IMR-90 (cell line): ENCODE measurements around the gene KDM3B. TPM values are rescaled to one million over a fixed set of nuclear protein-coding genes. Genes with fewer than 3 reads are reported as not detected.

Source experiments
- ATAC-seq: fragments of 200-7000 bp; cut with Tn5 transposase; 2 replicates; pipeline ENCODE4 v1.9.1; 2020; ENCODE audit warnings: low read depth, mild to moderate bottlenecking, moderate library complexity
- BruUV-seq: library from RNA; stranded (reverse); fragments of 400-500 nt; replicated peaks from 2 replicates; lab custom pipeline; 2021; lab: Mats Ljungman, UMichigan
- CTCF ChIA-PET: fragments of 300-600 bp; formaldehyde crosslinking; extraction: SDS; loops from one replicate; lab custom pipeline; 2021; ENCODE audit warnings: antibody characterized with exemption; lab: Yijun Ruan, JAX
- POLR2A ChIA-PET: fragments of 300-600 bp; sonication (Branson Sonifier 250); formaldehyde crosslinking; loops from one replicate; lab custom pipeline; 2022; ENCODE audit warnings: antibody characterized with exemption; ENCODE audit not compliant: unreplicated experiment; lab: Charles Lee
- DNase-seq: peaks from one replicate; pipeline ENCODE4 v3.0.0; 2013
- H2AFZ ChIP-seq: replicated peaks from 2 replicates; pipeline ENCODE3; 2013; ENCODE audit warnings: low read length, mild to moderate bottlenecking; ENCODE audit not compliant: poor library complexity
- H2AK5ac ChIP-seq: 2 replicates; pipeline ENCODE4 v1.6.1; 2013; ENCODE audit warnings: low read depth, low read length, inconsistent platforms
- H2AK9ac ChIP-seq: replicated peaks from 2 replicates; pipeline ENCODE3; 2013; ENCODE audit warnings: mild to moderate bottlenecking, low read depth, low read length, moderate library complexity; ENCODE audit not compliant: poor library complexity
- H2BK120ac ChIP-seq: 2 replicates; pipeline ENCODE4 v1.6.1; 2013; ENCODE audit warnings: low read depth, low read length, inconsistent platforms
- H2BK15ac ChIP-seq: 3 replicates; pipeline ENCODE4 v1.6.1; 2013; ENCODE audit warnings: low read depth, low read length, inconsistent platforms
- H2BK20ac ChIP-seq: 2 replicates; pipeline ENCODE4 v1.6.1; 2013; ENCODE audit warnings: low read depth, mild to moderate bottlenecking, inconsistent platforms, low read length, moderate library complexity
- H2BK5ac ChIP-seq: 2 replicates; pipeline ENCODE4 v1.6.1; 2013; ENCODE audit warnings: mild to moderate bottlenecking, low read depth, low read length, inconsistent platforms; ENCODE audit not compliant: poor library complexity, severe bottlenecking
- H3K14ac ChIP-seq: replicated peaks from 2 replicates; pipeline ENCODE4 v1.6.1; 2013; ENCODE audit warnings: low read depth, low read length, inconsistent platforms
- H3K18ac ChIP-seq: 2 replicates; pipeline ENCODE4 v1.6.1; 2013; ENCODE audit warnings: low read depth, low read length, control low read depth
- H3K23ac ChIP-seq: 2 replicates; pipeline ENCODE4 v1.6.1; 2013; ENCODE audit warnings: low read depth, low read length, inconsistent platforms
- H3K27ac ChIP-seq: 2 replicates; pipeline ENCODE4 v1.5.1; 2013; ENCODE audit warnings: mild to moderate bottlenecking, control low read depth, low read length; ENCODE audit not compliant: insufficient read depth
- H3K27me3 ChIP-seq: 2 replicates; pipeline ENCODE4 v1.6.1; 2013; ENCODE audit warnings: low read length; ENCODE audit not compliant: control insufficient read depth, insufficient read depth
- H3K36me3 ChIP-seq: 2 replicates; pipeline ENCODE4 v1.6.1; 2013; ENCODE audit warnings: low read length, mixed read lengths; ENCODE audit not compliant: control insufficient read depth, insufficient read depth
- H3K4ac ChIP-seq: 2 replicates; pipeline ENCODE4 v1.6.1; 2013; ENCODE audit warnings: low read depth, low read length, inconsistent platforms
- H3K4me1 ChIP-seq: 2 replicates; pipeline ENCODE4 v1.6.1; 2013; ENCODE audit warnings: low read length, mixed read lengths; ENCODE audit not compliant: control insufficient read depth, insufficient read depth
- H3K4me2 ChIP-seq: 2 replicates; pipeline ENCODE4 v1.6.1; 2013; ENCODE audit warnings: low read depth, mild to moderate bottlenecking, control low read depth, low read length, moderate library complexity
- H3K4me3 ChIP-seq: 2 replicates; pipeline ENCODE4 v1.5.1; 2013; ENCODE audit warnings: low read depth, mild to moderate bottlenecking, control low read depth, low read length, moderate library complexity; ENCODE audit not compliant: insufficient read depth
- H3K56ac ChIP-seq: 2 replicates; pipeline ENCODE4 v1.6.1; 2013; ENCODE audit warnings: low read length, inconsistent platforms; ENCODE audit not compliant: insufficient read depth; ENCODE audit errors: extremely low read depth
- H3K79me1 ChIP-seq, 2 experiments: 2 replicates each; pipeline ENCODE4 v1.6.1; 2013; ENCODE audit warnings: low read length in 2 of 2, inconsistent platforms in 1 of 2, low read depth in 1 of 2
- H3K9ac ChIP-seq: 2 replicates; pipeline ENCODE4 v1.6.1; 2013; ENCODE audit warnings: low read depth, low read length, control low read depth
- H3K9me1 ChIP-seq: 2 replicates; pipeline ENCODE4 v1.6.1; 2013; ENCODE audit warnings: low read length, inconsistent platforms; ENCODE audit not compliant: insufficient read depth
- H3K9me3 ChIP-seq: 2 replicates; pipeline ENCODE4 v1.6.1; 2013; ENCODE audit warnings: low read length; ENCODE audit not compliant: control insufficient read depth, insufficient read depth
- H4K20me1 ChIP-seq: 2 replicates; pipeline ENCODE4 v1.6.1; 2013; ENCODE audit warnings: low read length, inconsistent platforms; ENCODE audit not compliant: insufficient read depth
- H4K5ac ChIP-seq: 2 replicates; pipeline ENCODE4 v1.6.1; 2013; ENCODE audit warnings: mild to moderate bottlenecking, low read depth, low read length, control low read depth
- H4K8ac ChIP-seq, 2 experiments: 2 replicates each; pipeline ENCODE4 v1.6.1; 2013; ENCODE audit warnings: low read depth in 2 of 2, low read length in 2 of 2, control low read depth in 1 of 2, inconsistent platforms in 1 of 2
- H4K91ac ChIP-seq: 2 replicates; pipeline ENCODE4 v1.6.1; 2013; ENCODE audit warnings: low read depth, low read length, inconsistent platforms; ENCODE audit not compliant: insufficient read depth
- CHD1 ChIP-seq: IDR thresholded peaks from 2 replicates; pipeline ENCODE4 v1.6.1; 2012; ENCODE audit warnings: low read depth, low read length, improper control_type of control experiment
- CTCF ChIP-seq: conservative IDR thresholded peaks from 2 replicates; pipeline ENCODE4 v1.5.1; 2012; ENCODE audit warnings: mild to moderate bottlenecking, low read depth, low read length, improper control_type of control experiment
- WGBS, 2 experiments: methylation state at CpG; one replicate each; pipeline versions ENCODE4 v1.1.5 to v1.1.7; 2013; ENCODE audit warnings: missing lambda C conversion rate in 2 of 2; ENCODE audit not compliant: insufficient read length in 1 of 2; ENCODE audit errors: extremely low coverage in 2 of 2; 5-methylcytosine and 5-hydroxymethylcytosine counted together
- dilution Hi-C: fragments of 300-500 bp; cut with HindIII; formaldehyde crosslinking; loops from one replicate; pipeline ENCODE4 v1.14.3; 2018; ENCODE audit warnings: low sequenced_read_pairs; ENCODE audit not compliant: unreplicated experiment
- in situ Hi-C: fragments of 300-500 bp; cut with MboI; formaldehyde crosslinking; loops from 3 replicates; pipeline ENCODE4 v1.14.3; 2019; ENCODE audit warnings: low sequenced_read_pairs, inconsistent platforms, mixed read lengths
- intact Hi-C: fragments of 100-400 bp; cut with micrococcal nuclease; formaldehyde crosslinking; loops from 2 replicates; pipeline ENCODE4 v1.10.0; 2022
- polyA plus RNA-seq, 3 experiments: library from polyadenylated mRNA; depleted of rRNA; stranded (reverse); fragments of >200 nt; gene quantifications; 2 replicates each; pipeline ENCODE4 v1.2.3, GENCODE V29; 2012; ENCODE audit warnings: low replicate concordance in 1 of 3
- total RNA-seq: library from RNA; depleted of rRNA; stranded (reverse); fragments of >200 nt; gene quantifications from 2 replicates; pipeline ENCODE4 v1.2.3, GENCODE V29; 2012

Gene KDM3B
- total and polyA plus RNA-seq, 2 of the 4 experiments (the other 2 are of a cell fraction): 19.4 to 35.8 TPM

GRCh38 chr5:138467711-138468132, 115.2 kb downstream of the KDM3B start:
- POLR2A ChIA-PET: no interaction called here
- BruUV-seq: TSS peak; percentile 44
- intact Hi-C loops (no loop called here), in situ Hi-C loops (no loop called here), dilution Hi-C loops (no loop called here)
- Histone ChIP-seq H3K4ac (no peak overlapping the region), H2AK5ac (no peak overlapping the region), H3K4me2 (peak overlapping the region; percentile 75), H4K5ac (no peak overlapping the region), H3K9me1 (peaks cover 23% of the 10 kb centered on the region), H3K4me1 (peaks cover 12% of the 10 kb centered on the region; the same call in 1 of the 2 replicates), H3K14ac (no peak overlapping the region), H2BK15ac (no peak overlapping the region), H3K27ac (no peak overlapping the region), H4K8ac (no peak overlapping the region), H3K4me3 (peak overlapping the region; percentile 66; the same call in 1 of the 2 replicates), H2BK5ac (no peak overlapping the region), H2BK120ac (no peak overlapping the region), H2AFZ (no peak overlapping the region), H2BK20ac (no peak overlapping the region), H3K36me3 (peaks cover 18% of the 10 kb centered on the region), H3K27me3 (no peaks in the 10 kb centered on the region), H3K23ac (peak overlapping the region; percentile 22; the same call in 1 of the 2 replicates), H3K18ac (no peak overlapping the region), H4K20me1 (peaks cover 56% of the 10 kb centered on the region), H2AK9ac (peak overlapping the region; percentile 56), H3K9me3 (no peaks in the 10 kb centered on the region), H4K91ac (no peak overlapping the region), H3K56ac (no peak overlapping the region), H3K79me1 (peaks cover 13 to 38% of the 10 kb centered on the region in 2 experiments), H3K9ac (no peak overlapping the region)
- 83% methylated on average over 10 of the region's 14 CpGs; no CpG with 5 or more reads in 1 of the 2 experiments for WGBS, 2 experiments
- DNase-seq (no peak), ATAC-seq (no peak)
- TF ChIP-seq CTCF (no peak), CHD1 (no peak)
- CTCF ChIA-PET: interaction anchor here (0.7 kb wide), 1 partner anchor 18 kb away, joined by 3 read pairs; no protein-coding TSS in a partner anchor
